HCT116 (cell line): ENCODE measurements around the gene RBM20. TPM values are rescaled to one million over a fixed set of nuclear protein-coding genes. Genes with fewer than 3 reads are reported as not detected.

Experiments used
- ATAC-seq: fragments of 200-7000 bp; cut with Tn5 transposase; 2 replicates; pipeline ENCODE4 v1.9.1; 2020; ENCODE audit warnings: mild to moderate bottlenecking, moderate library complexity
- BruUV-seq: library from RNA; stranded (reverse); fragments of 400-500 nt; replicated peaks from 2 replicates; lab custom pipeline; 2021; lab: Mats Ljungman, UMichigan
- CTCF ChIA-PET: fragments of 300-600 bp; sonication (Branson Sonifier 250); formaldehyde crosslinking; loops from one replicate; lab custom pipeline; 2021; ENCODE audit warnings: antibody characterized with exemption; lab: Charles Lee
- POLR2A ChIA-PET: fragments of 300-600, 350-600 bp; sonication (Branson Sonifier 250); formaldehyde crosslinking; loops from one replicate; lab custom pipeline; 2021; ENCODE audit warnings: antibody characterized with exemption; lab: Charles Lee
- RAD21 ChIA-PET, 2 experiments: fragments of 300-600 bp; sonication (Branson Sonifier 250); formaldehyde crosslinking; loops; one replicate each; lab custom pipeline; 2023; ENCODE audit warnings: low total read pairs in 2 of 2; ENCODE audit not compliant: uncharacterized antibody in 2 of 2, unreplicated experiment in 2 of 2, low non-redundant PET in 1 of 2; lab: Charles Lee
- DNase-seq: peaks from one replicate; pipeline ENCODE4 v3.0.0-alpha.2; 2010; ENCODE audit warnings: low read depth, low spot score
- H2AFZ ChIP-seq: fragments of 200-600 bp; shearing (Covaris generic), sonication (generic); 2 replicates; pipeline ENCODE4 v1.6.1; 2017; ENCODE audit warnings: low read depth, mixed run types, mixed read lengths, antibody characterized with exemption, low read length; ENCODE audit not compliant: poor library complexity, severe bottlenecking
- H3K27ac ChIP-seq: 2 replicates; pipeline ENCODE4 v1.5.1; 2012; ENCODE audit warnings: low read depth, low read length
- H3K27me3 ChIP-seq: fragments of 200-600 bp; sonication (generic); 2 replicates; pipeline ENCODE4 v1.6.1; 2016; ENCODE audit warnings: mixed run types, low read length, mixed read lengths; ENCODE audit not compliant: insufficient read depth
- H3K36me3 ChIP-seq, 2 experiments: fragments of 200-500 bp in 1 of 2; fragments of 200-600 bp in 1 of 2; sonication (Bioruptor generic) in 1 of 2; sonication (generic) in 1 of 2; 2 replicates each; pipeline versions ENCODE4 v1.5.1 to v1.6.1; 2014 to 2016; ENCODE audit warnings: low read length in 2 of 2, inconsistent platforms in 1 of 2, mixed read lengths in 1 of 2, mixed run types in 1 of 2; ENCODE audit not compliant: insufficient read depth in 2 of 2, control insufficient read depth in 1 of 2
- H3K4me1 ChIP-seq, 2 experiments: fragments of 200-600 bp in 1 of 2; sonication (generic) in 1 of 2; 2 replicates each; pipeline versions ENCODE4 v1.5.1 to v1.6.1; 2012 to 2017; ENCODE audit warnings: low read length in 2 of 2, inconsistent platforms in 1 of 2, mild to moderate bottlenecking in 1 of 2, mixed read lengths in 1 of 2, mixed run types in 1 of 2, moderate library complexity in 1 of 2; ENCODE audit not compliant: insufficient read depth in 2 of 2, control insufficient read depth in 1 of 2
- H3K4me2 ChIP-seq: fragments of 200-600 bp; sonication (generic); 2 replicates; pipeline ENCODE4 v1.6.1; 2017; ENCODE audit warnings: mixed run types, low read length, mixed read lengths
- H3K4me3 ChIP-seq, 2 experiments: fragments of 200-600 bp in 1 of 2; sonication (generic) in 1 of 2; replicated peaks in 1 of 2; 2 replicates each; pipeline ENCODE4 v1.5.1; 2011 to 2016; ENCODE audit warnings: low read length in 2 of 2, control low read depth in 1 of 2, low read depth in 1 of 2, mild to moderate bottlenecking in 1 of 2, mixed read lengths in 1 of 2, mixed run types in 1 of 2
- H3K79me2 ChIP-seq: fragments of 200-600 bp; sonication (generic); 2 replicates; pipeline ENCODE4 v1.6.1; 2017; ENCODE audit warnings: mild to moderate bottlenecking, mixed run types, low read length, moderate library complexity, mixed read lengths; ENCODE audit not compliant: insufficient read depth
- H3K9ac ChIP-seq: fragments of 200-600 bp; sonication (generic); 2 replicates; pipeline ENCODE4 v1.6.1; 2016; ENCODE audit warnings: low read length, mixed read lengths
- H3K9me2 ChIP-seq: fragments of 200-600 bp; sonication (generic), shearing (Covaris generic); 2 replicates; pipeline ENCODE4 v1.6.1; 2017; ENCODE audit warnings: mixed run types, mild to moderate bottlenecking, moderate library complexity; ENCODE audit not compliant: insufficient read depth
- H3K9me3 ChIP-seq, 2 experiments: fragments of 200-500 bp in 1 of 2; fragments of 200-600 bp in 1 of 2; sonication (Bioruptor generic) in 1 of 2; sonication (generic) in 1 of 2; 2 replicates each; pipeline ENCODE4 v1.6.1; 2014 to 2017; ENCODE audit warnings: low read length in 2 of 2, mixed read lengths in 2 of 2, inconsistent platforms in 1 of 2, low read depth in 1 of 2, mild to moderate bottlenecking in 1 of 2, mixed run types in 1 of 2, moderate library complexity in 1 of 2; ENCODE audit not compliant: control insufficient read depth in 1 of 2, insufficient read depth in 1 of 2
- H4K20me1 ChIP-seq: fragments of 200-600 bp; sonication (generic), shearing (Covaris generic); 2 replicates; pipeline ENCODE4 v1.6.1; 2017; ENCODE audit warnings: mixed run types, mild to moderate bottlenecking, moderate library complexity; ENCODE audit not compliant: insufficient read depth
- CBX3 ChIP-seq: IDR thresholded peaks from 2 replicates; pipeline ENCODE4 v1.6.1; 2012; ENCODE audit warnings: low read depth
- CEBPB ChIP-seq: IDR thresholded peaks from 2 replicates; pipeline ENCODE4 v1.6.1; 2012; ENCODE audit warnings: low read depth
- EZH2 ChIP-seq: fragments of 200-600 bp; sonication (generic); IDR thresholded peaks from 2 replicates; pipeline ENCODE4 v1.6.1; 2017; ENCODE audit warnings: antibody characterized with exemption, mixed run types
- EZH2phosphoT487 ChIP-seq: fragments of 200-600 bp; IDR thresholded peaks from 2 replicates; pipeline ENCODE4 v1.6.1; 2018; ENCODE audit warnings: antibody characterized with exemption, borderline replicate concordance
- FOSL1 ChIP-seq: IDR thresholded peaks from 2 replicates; pipeline ENCODE4 v1.6.1; 2012; ENCODE audit warnings: low read depth
- POLR2A ChIP-seq: IDR thresholded peaks from 2 replicates; pipeline ENCODE4 v1.7.0; 2011; ENCODE audit warnings: borderline replicate concordance; ENCODE audit not compliant: insufficient read depth, insufficient read length; ENCODE audit errors: extremely low read depth
- SRF ChIP-seq: IDR thresholded peaks from 2 replicates; pipeline ENCODE4 v1.6.1; 2012; ENCODE audit warnings: low read depth
- TCF7L2 ChIP-seq: IDR thresholded peaks from 2 replicates; pipeline ENCODE4 v1.7.0; 2011; ENCODE audit warnings: borderline replicate concordance, inconsistent platforms; ENCODE audit not compliant: insufficient read depth, insufficient read length; ENCODE audit errors: extremely low read depth
- YY1 ChIP-seq: IDR thresholded peaks from 2 replicates; pipeline ENCODE4 v1.6.1; 2011; ENCODE audit warnings: low read length, low read depth, moderate library complexity, mild to moderate bottlenecking; ENCODE audit not compliant: insufficient replicate concordance; ENCODE audit errors: extremely low read depth
- ZFX ChIP-seq: fragments of 450-650 bp; IDR thresholded peaks from 2 replicates; pipeline ENCODE4 v1.6.1; 2017
- intact Hi-C: fragments of 100-400 bp; cut with micrococcal nuclease; formaldehyde crosslinking; loops from 2 replicates; pipeline ENCODE4 v1.10.0; 2022
- total RNA-seq: library from RNA; stranded (reverse); gene quantifications from one replicate; pipeline ENCODE4 v1.2.1, GENCODE V29; 2021; ENCODE audit not compliant: unreplicated experiment
- TF ChIP-seq, protein P1 (sequence below): IDR thresholded peaks from 2 replicates; pipeline ENCODE4 v1.6.1; 2012
- TF ChIP-seq, protein P2 (sequence below): IDR thresholded peaks from 2 replicates; pipeline ENCODE4 v1.6.1; 2012; ENCODE audit warnings: low read depth
- TF ChIP-seq, protein P3 (sequence below): IDR thresholded peaks from 2 replicates; pipeline ENCODE4 v1.6.1; 2012

RBM20 gene
- total RNA-seq, 1 experiment from 2014 or later = 2.0 TPM

DNA sequence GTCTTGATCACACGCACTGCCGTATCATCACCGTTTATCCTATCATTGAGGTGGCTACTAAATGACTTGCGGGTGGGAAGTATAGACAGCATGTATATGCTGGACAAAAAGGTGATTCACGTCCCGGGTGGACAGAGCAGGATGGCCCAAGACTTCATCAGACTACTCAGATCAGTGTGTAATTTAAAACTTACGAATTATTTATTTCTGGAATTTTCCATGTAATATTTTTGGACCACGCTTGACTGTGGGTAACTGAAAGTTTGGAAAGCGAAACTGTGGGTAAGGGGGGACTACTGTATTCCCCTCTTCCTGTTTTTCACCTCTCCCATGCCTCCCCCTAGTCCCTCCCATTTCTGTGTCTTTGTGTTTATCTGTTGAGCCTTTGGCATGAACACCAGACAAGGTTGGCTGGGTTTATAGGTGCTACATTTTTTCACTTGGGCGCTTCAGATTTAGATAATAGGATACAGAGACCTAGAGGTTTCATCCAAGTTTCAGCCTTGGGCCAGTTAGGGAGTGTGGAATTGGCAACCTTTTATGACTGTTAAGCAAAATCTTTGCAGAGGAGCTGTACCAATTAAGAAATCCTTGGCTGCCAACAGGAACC, 55.8 kb downstream of the RBM20 start:
- ChIA-PET RAD21 (no interaction called here), CTCF (no interaction called here), POLR2A (no interaction called here)
- no peak overlapping the region for H3K4me3 ChIP-seq
- no peaks in the 10 kb centered on the region for H3K9me2 ChIP-seq
- H3K36me3 ChIP-seq = no peaks in the 10 kb centered on the region
- no peak overlapping the region for H2AFZ ChIP-seq
- no peak overlapping the region for H3K27ac ChIP-seq
- intact Hi-C loops = no loop called here
- no TSS peak for BruUV-seq
- H3K9me3 ChIP-seq = no peaks in the 10 kb centered on the region
- H3K79me2 ChIP-seq = no peaks in the 10 kb centered on the region
- H4K20me1 ChIP-seq = no peaks in the 10 kb centered on the region
- no peak for TF ChIP-seq CBX3
- no peak for TF ChIP-seq TCF7L2
- H3K4me1 ChIP-seq = no peaks in the 10 kb centered on the region
- no peak overlapping the region for H3K9ac ChIP-seq
- no peaks in the 10 kb centered on the region for H3K27me3 ChIP-seq
- H3K4me2 ChIP-seq = no peak overlapping the region
- DNase-seq = no peak
- no peak for ATAC-seq

DNA sequence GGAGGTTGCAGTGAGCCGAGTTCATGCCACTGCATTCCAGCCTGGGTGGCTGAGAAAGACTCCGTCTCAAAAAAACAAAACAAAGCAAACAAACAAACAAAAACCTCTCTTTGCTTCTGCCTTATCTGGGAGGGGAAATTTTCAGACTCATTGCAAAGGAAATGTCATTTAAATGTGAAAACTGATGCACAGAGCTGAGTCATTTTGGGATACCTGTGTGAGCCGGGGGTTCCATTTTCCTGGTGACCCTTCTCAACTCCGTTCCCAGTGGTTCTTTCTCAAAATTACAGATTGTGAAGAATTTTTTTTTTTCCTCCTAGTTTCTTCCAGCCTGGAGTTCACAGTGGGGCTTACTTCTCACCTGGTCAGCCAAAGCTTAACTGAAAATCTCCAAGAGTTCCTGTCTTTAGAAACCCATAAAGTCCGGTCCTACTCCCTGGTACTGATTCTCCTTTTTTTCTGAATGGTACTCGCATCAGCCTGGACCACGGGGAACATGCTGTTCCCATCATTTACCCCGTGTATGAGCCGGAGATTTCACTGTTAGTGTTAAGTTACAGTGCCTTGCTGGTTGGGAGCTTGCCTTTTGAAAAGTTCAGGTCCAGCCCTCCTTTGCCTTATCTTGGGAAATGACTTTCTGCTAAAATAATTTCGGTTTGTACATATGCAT, 56.9 kb downstream of the RBM20 start:
- CTCF ChIA-PET = no interaction called here
- Histone ChIP-seq H3K9ac (no peak overlapping the region), H3K9me2 (no peaks in the 10 kb centered on the region)
- TF ChIP-seq YY1 = no peak
- no peak for TF ChIP-seq EZH2
- TF ChIP-seq EZH2phosphoT487 = no peak
- no peak for TF ChIP-seq POLR2A
- TF ChIP-seq CEBPB = no peak
- TF ChIP-seq, protein P1, sequence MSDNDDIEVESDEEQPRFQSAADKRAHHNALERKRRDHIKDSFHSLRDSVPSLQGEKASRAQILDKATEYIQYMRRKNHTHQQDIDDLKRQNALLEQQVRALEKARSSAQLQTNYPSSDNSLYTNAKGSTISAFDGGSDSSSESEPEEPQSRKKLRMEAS = no peak
- no peak for TF ChIP-seq FOSL1
- no peak for TF ChIP-seq ZFX
- no peak for TF ChIP-seq TCF7L2
- TF ChIP-seq, protein P2, sequence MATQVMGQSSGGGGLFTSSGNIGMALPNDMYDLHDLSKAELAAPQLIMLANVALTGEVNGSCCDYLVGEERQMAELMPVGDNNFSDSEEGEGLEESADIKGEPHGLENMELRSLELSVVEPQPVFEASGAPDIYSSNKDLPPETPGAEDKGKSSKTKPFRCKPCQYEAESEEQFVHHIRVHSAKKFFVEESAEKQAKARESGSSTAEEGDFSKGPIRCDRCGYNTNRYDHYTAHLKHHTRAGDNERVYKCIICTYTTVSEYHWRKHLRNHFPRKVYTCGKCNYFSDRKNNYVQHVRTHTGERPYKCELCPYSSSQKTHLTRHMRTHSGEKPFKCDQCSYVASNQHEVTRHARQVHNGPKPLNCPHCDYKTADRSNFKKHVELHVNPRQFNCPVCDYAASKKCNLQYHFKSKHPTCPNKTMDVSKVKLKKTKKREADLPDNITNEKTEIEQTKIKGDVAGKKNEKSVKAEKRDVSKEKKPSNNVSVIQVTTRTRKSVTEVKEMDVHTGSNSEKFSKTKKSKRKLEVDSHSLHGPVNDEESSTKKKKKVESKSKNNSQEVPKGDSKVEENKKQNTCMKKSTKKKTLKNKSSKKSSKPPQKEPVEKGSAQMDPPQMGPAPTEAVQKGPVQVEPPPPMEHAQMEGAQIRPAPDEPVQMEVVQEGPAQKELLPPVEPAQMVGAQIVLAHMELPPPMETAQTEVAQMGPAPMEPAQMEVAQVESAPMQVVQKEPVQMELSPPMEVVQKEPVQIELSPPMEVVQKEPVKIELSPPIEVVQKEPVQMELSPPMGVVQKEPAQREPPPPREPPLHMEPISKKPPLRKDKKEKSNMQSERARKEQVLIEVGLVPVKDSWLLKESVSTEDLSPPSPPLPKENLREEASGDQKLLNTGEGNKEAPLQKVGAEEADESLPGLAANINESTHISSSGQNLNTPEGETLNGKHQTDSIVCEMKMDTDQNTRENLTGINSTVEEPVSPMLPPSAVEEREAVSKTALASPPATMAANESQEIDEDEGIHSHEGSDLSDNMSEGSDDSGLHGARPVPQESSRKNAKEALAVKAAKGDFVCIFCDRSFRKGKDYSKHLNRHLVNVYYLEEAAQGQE = no peak
- TF ChIP-seq SRF = no peak
- TF ChIP-seq, protein P3, sequence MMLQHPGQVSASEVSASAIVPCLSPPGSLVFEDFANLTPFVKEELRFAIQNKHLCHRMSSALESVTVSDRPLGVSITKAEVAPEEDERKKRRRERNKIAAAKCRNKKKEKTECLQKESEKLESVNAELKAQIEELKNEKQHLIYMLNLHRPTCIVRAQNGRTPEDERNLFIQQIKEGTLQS = no peak

More for the DNA sequence above, 56.9 kb downstream of the RBM20 start:
- Histone ChIP-seq H3K4me2 (no peak overlapping the region), H3K27ac (no peak overlapping the region), H3K79me2 (no peaks in the 10 kb centered on the region), H2AFZ (no peak overlapping the region), H3K27me3 (no peaks in the 10 kb centered on the region), H4K20me1 (no peaks in the 10 kb centered on the region), H3K4me1 (peaks cover 1 to 2% of the 10 kb centered on the region in 2 experiments; a peak in 3 of 4 replicates), H3K36me3 (no peaks in the 10 kb centered on the region), H3K9me3 (no peaks in the 10 kb centered on the region), H3K4me3 (no peak overlapping the region)
- ChIA-PET RAD21 (no interaction called here), POLR2A (no interaction called here)
- BruUV-seq = no TSS peak
- no peak for ATAC-seq
- intact Hi-C loops = no loop called here
- no peak for DNase-seq
